Measurements from ENCODE around the gene ECPAS. TPM values are rescaled to one million over a fixed set of nuclear protein-coding genes. Genes with fewer than 3 reads are reported as not detected.

ECPAS gene
- total RNA-seq, 1 experiment from 2014 or later, result 69.4 TPM

DNA sequence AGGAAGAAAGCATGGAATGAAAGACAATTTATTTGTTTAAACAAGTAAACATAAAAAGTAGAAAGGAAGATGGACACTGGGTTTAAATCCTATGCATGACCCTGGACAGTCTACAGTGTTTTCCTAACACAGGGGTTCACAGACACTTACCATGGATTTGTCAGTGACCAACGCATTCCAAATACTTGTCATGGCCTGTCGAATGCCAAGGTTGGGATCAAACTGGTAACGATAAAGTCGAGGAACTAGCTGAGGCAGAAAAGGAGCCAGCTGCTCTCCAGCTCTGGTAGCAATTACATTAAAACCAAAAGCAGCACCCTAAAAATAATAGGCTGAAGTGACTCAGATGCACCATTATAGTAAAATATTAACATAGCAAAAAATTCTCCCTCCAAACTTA is 94.8 kb downstream of the ECPAS start:
- Histone ChIP-seq H3K9me3 (ENCODE audit: control insufficient read depth, insufficient read depth, low read depth, low read length) (no peaks in the 10 kb centered on the region), H3K36me3 (ENCODE audit: control insufficient read depth, insufficient read depth, low read length) (peaks cover 21% of the 10 kb centered on the region), H3K4me1 (ENCODE audit: control insufficient read depth, insufficient read depth, low read length) (no peaks in the 10 kb centered on the region), H3K27ac (ENCODE audit: low read length) (no peak overlapping the region), H3K27me3 (ENCODE audit: control insufficient read depth, insufficient read depth, low read length) (no peaks in the 10 kb centered on the region), H3K4me3 (ENCODE audit: low read depth in 2 of 2, low read length in 2 of 2) (no peak overlapping the region)
- TF ChIP-seq CTCF (IDR thresholded peaks at IDR 0.05) (no peak), TCF7L2 (IDR thresholded peaks at IDR 0.05; ENCODE audit: low read depth, low read length) (no peak), REST (IDR thresholded peaks at IDR 0.05; ENCODE audit: insufficient read depth in 1 of 2, low read depth in 2 of 2, low read length in 1 of 2) (no peak), SIN3A (IDR thresholded peaks at IDR 0.05; ENCODE audit: borderline replicate concordance, insufficient read depth, low read depth, low read length) (no peak), POLR2AphosphoS5 (IDR thresholded peaks at IDR 0.05; ENCODE audit: low read depth, low read length) (no peak)
- no TSS peak for BruUV-seq (replicated peaks)
- in situ Hi-C loops (cut with HindIII; ENCODE audit: low pct_unique_long_range_greater_than_20kb, low sequenced_read_pairs), result no loop called here
- ChIA-PET CTCF (no interaction called here), POLR2A (no interaction called here)
- ATAC-seq (no peak), DNase-seq (ENCODE audit: low read depth, low spot score) (no peak)
- intact Hi-C loops (cut with micrococcal nuclease; ENCODE audit: unreplicated experiment), result no loop called here

- no peak overlapping the region for H3K4me3 ChIP-seq (ENCODE audit: low read depth in 2 of 2, low read length in 2 of 2)
- ChIA-PET CTCF (no interaction called here), POLR2A (no interaction called here)
- no peaks in the 10 kb centered on the region for H3K27me3 ChIP-seq (ENCODE audit: control insufficient read depth, insufficient read depth, low read length)
- no peak overlapping the region for H3K27ac ChIP-seq (ENCODE audit: low read length)
- no peaks in the 10 kb centered on the region for H3K9me3 ChIP-seq (ENCODE audit: control insufficient read depth, insufficient read depth, low read depth, low read length)
- TF ChIP-seq REST (IDR thresholded peaks at IDR 0.05; ENCODE audit: insufficient read depth in 1 of 2, low read depth in 2 of 2, low read length in 1 of 2), result no peak
- TF ChIP-seq TCF7L2 (IDR thresholded peaks at IDR 0.05; ENCODE audit: low read depth, low read length), result no peak
- TF ChIP-seq CTCF (IDR thresholded peaks at IDR 0.05), result no peak
- no peak for TF ChIP-seq POLR2AphosphoS5 (IDR thresholded peaks at IDR 0.05; ENCODE audit: low read depth, low read length)
- no peak for TF ChIP-seq SIN3A (IDR thresholded peaks at IDR 0.05; ENCODE audit: borderline replicate concordance, insufficient read depth, low read depth, low read length)
- no peak for ATAC-seq
- BruUV-seq (replicated peaks), result no TSS peak
- in situ Hi-C loops (cut with HindIII; ENCODE audit: low pct_unique_long_range_greater_than_20kb, low sequenced_read_pairs), result no loop called here
- no peaks in the 10 kb centered on the region for H3K4me1 ChIP-seq (ENCODE audit: control insufficient read depth, insufficient read depth, low read length)
- DNase-seq (ENCODE audit: low read depth, low spot score), result no peak
- H3K36me3 ChIP-seq (ENCODE audit: control insufficient read depth, insufficient read depth, low read length), result peaks cover 18% of the 10 kb centered on the region
- intact Hi-C loops (cut with micrococcal nuclease; ENCODE audit: unreplicated experiment), result no loop called here
These were observed 97.8 kb downstream of the ECPAS start for GRCh38 chr9:111386386-111386785.
